IMR-90 (cell line): ENCODE results near the gene GALNT7. TPM values are rescaled to one million over a fixed set of nuclear protein-coding genes. Genes with fewer than 3 reads are reported as not detected.

ENCODE experiments used
- ATAC-seq: fragments of 200-7000 bp; cut with Tn5 transposase; 2 replicates; pipeline ENCODE4 v1.9.1; 2020; ENCODE audit warnings: low read depth, mild to moderate bottlenecking, moderate library complexity
- BruUV-seq: library from RNA; stranded (reverse); fragments of 400-500 nt; replicated peaks from 2 replicates; lab custom pipeline; 2021; lab: Mats Ljungman, UMichigan
- CTCF ChIA-PET: fragments of 300-600 bp; formaldehyde crosslinking; extraction: SDS; loops from one replicate; lab custom pipeline; 2021; ENCODE audit warnings: antibody characterized with exemption; lab: Yijun Ruan, JAX
- POLR2A ChIA-PET: fragments of 300-600 bp; sonication (Branson Sonifier 250); formaldehyde crosslinking; loops from one replicate; lab custom pipeline; 2022; ENCODE audit warnings: antibody characterized with exemption; ENCODE audit not compliant: unreplicated experiment; lab: Charles Lee
- DNase-seq: peaks from one replicate; pipeline ENCODE4 v3.0.0; 2013
- H2AFZ ChIP-seq: replicated peaks from 2 replicates; pipeline ENCODE3; 2013; ENCODE audit warnings: low read length, mild to moderate bottlenecking; ENCODE audit not compliant: poor library complexity
- H2AK5ac ChIP-seq: 2 replicates; pipeline ENCODE4 v1.6.1; 2013; ENCODE audit warnings: low read depth, low read length, inconsistent platforms
- H2AK9ac ChIP-seq: replicated peaks from 2 replicates; pipeline ENCODE3; 2013; ENCODE audit warnings: mild to moderate bottlenecking, low read depth, low read length, moderate library complexity; ENCODE audit not compliant: poor library complexity
- H2BK120ac ChIP-seq: 2 replicates; pipeline ENCODE4 v1.6.1; 2013; ENCODE audit warnings: low read depth, low read length, inconsistent platforms
- H2BK15ac ChIP-seq: 3 replicates; pipeline ENCODE4 v1.6.1; 2013; ENCODE audit warnings: low read depth, low read length, inconsistent platforms
- H2BK20ac ChIP-seq: 2 replicates; pipeline ENCODE4 v1.6.1; 2013; ENCODE audit warnings: low read depth, mild to moderate bottlenecking, inconsistent platforms, low read length, moderate library complexity
- H2BK5ac ChIP-seq: 2 replicates; pipeline ENCODE4 v1.6.1; 2013; ENCODE audit warnings: mild to moderate bottlenecking, low read depth, low read length, inconsistent platforms; ENCODE audit not compliant: poor library complexity, severe bottlenecking
- H3K14ac ChIP-seq: replicated peaks from 2 replicates; pipeline ENCODE4 v1.6.1; 2013; ENCODE audit warnings: low read depth, low read length, inconsistent platforms
- H3K18ac ChIP-seq: 2 replicates; pipeline ENCODE4 v1.6.1; 2013; ENCODE audit warnings: low read depth, low read length, control low read depth
- H3K23ac ChIP-seq: 2 replicates; pipeline ENCODE4 v1.6.1; 2013; ENCODE audit warnings: low read depth, low read length, inconsistent platforms
- H3K27ac ChIP-seq: 2 replicates; pipeline ENCODE4 v1.5.1; 2013; ENCODE audit warnings: mild to moderate bottlenecking, control low read depth, low read length; ENCODE audit not compliant: insufficient read depth
- H3K27me3 ChIP-seq: 2 replicates; pipeline ENCODE4 v1.6.1; 2013; ENCODE audit warnings: low read length; ENCODE audit not compliant: control insufficient read depth, insufficient read depth
- H3K36me3 ChIP-seq: 2 replicates; pipeline ENCODE4 v1.6.1; 2013; ENCODE audit warnings: low read length, mixed read lengths; ENCODE audit not compliant: control insufficient read depth, insufficient read depth
- H3K4ac ChIP-seq: 2 replicates; pipeline ENCODE4 v1.6.1; 2013; ENCODE audit warnings: low read depth, low read length, inconsistent platforms
- H3K4me1 ChIP-seq: 2 replicates; pipeline ENCODE4 v1.6.1; 2013; ENCODE audit warnings: low read length, mixed read lengths; ENCODE audit not compliant: control insufficient read depth, insufficient read depth
- H3K4me2 ChIP-seq: 2 replicates; pipeline ENCODE4 v1.6.1; 2013; ENCODE audit warnings: low read depth, mild to moderate bottlenecking, control low read depth, low read length, moderate library complexity
- H3K4me3 ChIP-seq: 2 replicates; pipeline ENCODE4 v1.5.1; 2013; ENCODE audit warnings: low read depth, mild to moderate bottlenecking, control low read depth, low read length, moderate library complexity; ENCODE audit not compliant: insufficient read depth
- H3K56ac ChIP-seq: 2 replicates; pipeline ENCODE4 v1.6.1; 2013; ENCODE audit warnings: low read length, inconsistent platforms; ENCODE audit not compliant: insufficient read depth; ENCODE audit errors: extremely low read depth
- H3K79me1 ChIP-seq, 2 experiments: 2 replicates each; pipeline ENCODE4 v1.6.1; 2013; ENCODE audit warnings: low read length in 2 of 2, inconsistent platforms in 1 of 2, low read depth in 1 of 2
- H3K9ac ChIP-seq: 2 replicates; pipeline ENCODE4 v1.6.1; 2013; ENCODE audit warnings: low read depth, low read length, control low read depth
- H3K9me1 ChIP-seq: 2 replicates; pipeline ENCODE4 v1.6.1; 2013; ENCODE audit warnings: low read length, inconsistent platforms; ENCODE audit not compliant: insufficient read depth
- H3K9me3 ChIP-seq: 2 replicates; pipeline ENCODE4 v1.6.1; 2013; ENCODE audit warnings: low read length; ENCODE audit not compliant: control insufficient read depth, insufficient read depth
- H4K20me1 ChIP-seq: 2 replicates; pipeline ENCODE4 v1.6.1; 2013; ENCODE audit warnings: low read length, inconsistent platforms; ENCODE audit not compliant: insufficient read depth
- H4K5ac ChIP-seq: 2 replicates; pipeline ENCODE4 v1.6.1; 2013; ENCODE audit warnings: mild to moderate bottlenecking, low read depth, low read length, control low read depth
- H4K8ac ChIP-seq, 2 experiments: 2 replicates each; pipeline ENCODE4 v1.6.1; 2013; ENCODE audit warnings: low read depth in 2 of 2, low read length in 2 of 2, control low read depth in 1 of 2, inconsistent platforms in 1 of 2
- H4K91ac ChIP-seq: 2 replicates; pipeline ENCODE4 v1.6.1; 2013; ENCODE audit warnings: low read depth, low read length, inconsistent platforms; ENCODE audit not compliant: insufficient read depth
- BHLHE40 ChIP-seq: fragments of 150-350 bp; IDR thresholded peaks from 2 replicates; pipeline ENCODE4 v1.6.1; 2016; ENCODE audit warnings: mild to moderate bottlenecking, low read depth, low read length
- CEBPB ChIP-seq: IDR thresholded peaks from 2 replicates; pipeline ENCODE4 v1.6.1; 2012; ENCODE audit warnings: low read depth, low read length, improper control_type of control experiment
- CHD1 ChIP-seq: IDR thresholded peaks from 2 replicates; pipeline ENCODE4 v1.6.1; 2012; ENCODE audit warnings: low read depth, low read length, improper control_type of control experiment
- CTCF ChIP-seq: conservative IDR thresholded peaks from 2 replicates; pipeline ENCODE4 v1.5.1; 2012; ENCODE audit warnings: mild to moderate bottlenecking, low read depth, low read length, improper control_type of control experiment
- ELK1 ChIP-seq: fragments of 150-350 bp; IDR thresholded peaks from 2 replicates; pipeline ENCODE4 v1.6.1; 2016; ENCODE audit warnings: low read depth, mild to moderate bottlenecking, low read length, moderate library complexity, borderline replicate concordance
- FOS ChIP-seq: fragments of 150-350 bp; IDR thresholded peaks from 2 replicates; pipeline ENCODE4 v1.6.1; 2016; ENCODE audit warnings: low read depth, low read length
- MAFK ChIP-seq: IDR thresholded peaks from 2 replicates; pipeline ENCODE4 v1.6.1; 2012; ENCODE audit warnings: low read depth, low read length, improper control_type of control experiment
- MAZ ChIP-seq: IDR thresholded peaks from 2 replicates; pipeline ENCODE4 v1.6.1; 2012; ENCODE audit warnings: low read depth, mild to moderate bottlenecking, low read length, improper control_type of control experiment, moderate library complexity, borderline replicate concordance
- MXI1 ChIP-seq: IDR thresholded peaks from 2 replicates; pipeline ENCODE4 v1.6.1; 2012; ENCODE audit warnings: low read depth, mild to moderate bottlenecking, low read length, moderate library complexity, borderline replicate concordance
- NFE2L2 ChIP-seq: fragments of 150-350 bp; IDR thresholded peaks from 2 replicates; pipeline ENCODE4 v1.6.1; 2016; ENCODE audit warnings: low read depth, mild to moderate bottlenecking, low read length
- POLR2A ChIP-seq: IDR thresholded peaks from 2 replicates; pipeline ENCODE4 v1.6.1; 2012; ENCODE audit warnings: mild to moderate bottlenecking, low read depth, low read length
- RAD21 ChIP-seq: IDR thresholded peaks from 2 replicates; pipeline ENCODE4 v1.6.1; 2012; ENCODE audit warnings: low read length, improper control_type of control experiment
- RCOR1 ChIP-seq: IDR thresholded peaks from 2 replicates; pipeline ENCODE4 v1.6.1; 2012; ENCODE audit warnings: mild to moderate bottlenecking, low read length, improper control_type of control experiment; ENCODE audit not compliant: insufficient replicate concordance
- RFX5 ChIP-seq: IDR thresholded peaks from 2 replicates; pipeline ENCODE4 v1.8.0; 2012; ENCODE audit warnings: low read depth, mild to moderate bottlenecking, low read length, moderate library complexity
- USF2 ChIP-seq: fragments of 150-350 bp; IDR thresholded peaks from 2 replicates; pipeline ENCODE4 v1.6.1; 2017; ENCODE audit warnings: mild to moderate bottlenecking, antibody characterized with exemption, low read length, low read depth
- WGBS, 2 experiments: methylation state at CpG; one replicate each; pipeline versions ENCODE4 v1.1.5 to v1.1.7; 2013; ENCODE audit warnings: missing lambda C conversion rate in 2 of 2; ENCODE audit not compliant: insufficient read length in 1 of 2; ENCODE audit errors: extremely low coverage in 2 of 2; 5-methylcytosine and 5-hydroxymethylcytosine counted together
- dilution Hi-C: fragments of 300-500 bp; cut with HindIII; formaldehyde crosslinking; loops from one replicate; pipeline ENCODE4 v1.14.3; 2018; ENCODE audit warnings: low sequenced_read_pairs; ENCODE audit not compliant: unreplicated experiment
- in situ Hi-C: fragments of 300-500 bp; cut with MboI; formaldehyde crosslinking; loops from 3 replicates; pipeline ENCODE4 v1.14.3; 2019; ENCODE audit warnings: low sequenced_read_pairs, inconsistent platforms, mixed read lengths
- intact Hi-C: fragments of 100-400 bp; cut with micrococcal nuclease; formaldehyde crosslinking; loops from 2 replicates; pipeline ENCODE4 v1.10.0; 2022
- polyA plus RNA-seq, 3 experiments: library from polyadenylated mRNA; depleted of rRNA; stranded (reverse); fragments of >200 nt; gene quantifications; 2 replicates each; pipeline ENCODE4 v1.2.3, GENCODE V29; 2012; ENCODE audit warnings: low replicate concordance in 1 of 3
- total RNA-seq: library from RNA; depleted of rRNA; stranded (reverse); fragments of >200 nt; gene quantifications from 2 replicates; pipeline ENCODE4 v1.2.3, GENCODE V29; 2012

GALNT7 gene
- total and polyA plus RNA-seq, 2 of the 4 experiments (the other 2 are of a cell fraction): 19.1 to 31.2 TPM

GRCh38 chr4:173370130-173370476, 201.5 kb downstream of the GALNT7 start:
- ChIA-PET POLR2A (interaction anchor here (0.6 to 1.0 kb wide), 3 partner anchors 32 to 514 kb away, joined by 3 to 10 read pairs (median 5); partner anchors contain the start of gene HMGB2), CTCF (interaction anchor here (0.9 kb wide), 1 partner anchor 9 kb away, joined by 3 read pairs; no protein-coding TSS in a partner anchor)
- in situ Hi-C loops: no loop called here
- Histone ChIP-seq H2AFZ (peak overlapping the region; percentile 97), H4K5ac (peak overlapping the region; percentile 71; the same call in 1 of the 2 replicates), H3K27ac (peak overlapping the region; percentile 78), H3K27me3 (no peaks in the 10 kb centered on the region), H3K9me3 (no peaks in the 10 kb centered on the region), H2BK20ac (no peak overlapping the region), H3K4me1 (no peaks in the 10 kb centered on the region; the same call in 1 of the 2 replicates), H3K9ac (peak overlapping the region; percentile 95), H3K36me3 (no peaks in the 10 kb centered on the region), H3K14ac (peak overlapping the region; percentile 80), H2AK5ac (peak overlapping the region; percentile 57; the same call in 1 of the 2 replicates), H3K56ac (peak overlapping the region; percentile 91), H4K91ac (peak overlapping the region; percentile 83), H3K79me1 (peaks cover 2 to 7% of the 10 kb centered on the region in 2 experiments; a peak in 1 of 4 replicates), H2BK15ac (0 out of 3 replicates have a peak overlapping the region, but pooled peaks have one; percentile 37), H3K4ac (peak overlapping the region; percentile 84), H4K8ac (peak overlapping the region; percentile 65 to 87; a peak in 3 of 4 replicates), H3K4me2 (peak overlapping the region; percentile 96), H3K23ac (peak overlapping the region; percentile 92), H4K20me1 (no peaks in the 10 kb centered on the region), H3K9me1 (0 out of 2 replicates have a peak, but pooled peaks cover 5% of the 10 kb centered on the region), H2BK5ac (peak overlapping the region; percentile 86), H2BK120ac (0 out of 2 replicates have a peak overlapping the region, but pooled peaks have one; percentile 60), H3K4me3 (peak overlapping the region; percentile 85), H2AK9ac (peak overlapping the region; percentile 65), H3K18ac (peak overlapping the region; percentile 78)
- intact Hi-C loops: loop anchor here (1.0 to 5.0 kb wide), 2 partner anchors 36 to 912 kb away; partner anchors contain the start of genes CEP44, FBXO8 and HMGB2
- WGBS, 2 experiments: 0% methylated on average over 4 of the region's 14 CpGs; no CpG with 5 or more reads in 1 of the 2 experiments
- no TSS peak for BruUV-seq
- DNase-seq (no peak), ATAC-seq (no peak; the same call in 1 of the 2 replicates)
- dilution Hi-C loops: no loop called here
- no peak for TF ChIP-seq RCOR1
- no peak for TF ChIP-seq CHD1
- TF ChIP-seq USF2: no peak
- no peak for TF ChIP-seq FOS
- TF ChIP-seq RAD21: no peak
- no peak for TF ChIP-seq CEBPB
- no peak for TF ChIP-seq POLR2A
- no peak for TF ChIP-seq RFX5
- no peak for TF ChIP-seq CTCF
- no peak for TF ChIP-seq MAZ
- TF ChIP-seq ELK1: no peak
- no peak for TF ChIP-seq NFE2L2
- no peak for TF ChIP-seq MAFK
- no peak for TF ChIP-seq BHLHE40
- TF ChIP-seq MXI1: no peak
